Measurements from ENCODE around the gene GTPBP3. TPM values are rescaled to one million over a fixed set of nuclear protein-coding genes. Genes with fewer than 3 reads are reported as not detected.
"Not testable (repeated sequence)": the region's sequence is repeated elsewhere in the genome, so short reads cannot be mapped to it uniquely, and the experiment has no call there.

The GTPBP3 gene
- total RNA-seq, 1 donor = 14.2 TPM

GRCh38 chr19:17357078-17357666 lies 19.8 kb downstream of the GTPBP3 start:
- TF ChIP-seq CTCF (IDR thresholded peaks at IDR 0.05; ENCODE audit: insufficient read depth, low read depth, low read length) = no peak
- H3K4me3 ChIP-seq (ENCODE audit: low read depth, low read length) = no peak overlapping the region
- DNase-seq (ENCODE audit: low read depth) = no peak

GRCh38 chr19:17357724-17358123 lies 20.4 kb downstream of the GTPBP3 start:
- no peak overlapping the region for H3K4me3 ChIP-seq (ENCODE audit: low read depth, low read length)
- TF ChIP-seq CTCF (IDR thresholded peaks at IDR 0.05; ENCODE audit: insufficient read depth, low read depth, low read length) = no peak
- DNase-seq (ENCODE audit: low read depth) = no peak

- no peak for DNase-seq (ENCODE audit: low read depth)
- no peak overlapping the region for H3K4me3 ChIP-seq (ENCODE audit: low read depth, low read length)
- TF ChIP-seq CTCF (IDR thresholded peaks at IDR 0.05; ENCODE audit: insufficient read depth, low read depth, low read length) = no peak
Observed at GRCh38 chr19:17358395-17358794, 21.0 kb downstream of the GTPBP3 start.

GRCh38 chr19:17359905-17360800 lies 22.8 kb downstream of the GTPBP3 start:
- H3K4me3 ChIP-seq (ENCODE audit: low read depth, low read length) = no peak overlapping the region
- DNase-seq (ENCODE audit: low read depth) = no peak
- TF ChIP-seq CTCF (IDR thresholded peaks at IDR 0.05; ENCODE audit: insufficient read depth, low read depth, low read length) = no peak

GRCh38 chr19:17363852-17364605 lies 26.7 kb downstream of the GTPBP3 start:
- not testable (repeated sequence) for DNase-seq (ENCODE audit: low read depth); H3K4me3 ChIP-seq (ENCODE audit: low read depth, low read length)

- no peak overlapping the region for H3K4me3 ChIP-seq (ENCODE audit: low read depth, low read length)
- TF ChIP-seq CTCF (IDR thresholded peaks at IDR 0.05; ENCODE audit: insufficient read depth, low read depth, low read length) = no peak
- DNase-seq (ENCODE audit: low read depth) = no peak
Observed at GRCh38 chr19:17365361-17365760, 28.0 kb downstream of the GTPBP3 start.

GRCh38 chr19:17370026-17370587 lies 32.8 kb downstream of the GTPBP3 start:
- DNase-seq (ENCODE audit: low read depth) = peak; percentile 58
- H3K4me3 ChIP-seq (ENCODE audit: low read depth, low read length) = no peak overlapping the region
- no peak for TF ChIP-seq CTCF (IDR thresholded peaks at IDR 0.05; ENCODE audit: insufficient read depth, low read depth, low read length)

All from fibroblast of villous mesenchyme (primary cell).